Neutrophil (primary cell): Measurements from ENCODE around the gene FBXW8.
A peak's percentile ranks its signal among the peaks of the same experiment; 100 is the strongest.

Source experiments
- H3K27ac ChIP-seq: fragments of 200-600 bp; sonication (generic); 2 replicates; pipeline ENCODE4 v1.5.1; 2016; ENCODE audit warnings: mild to moderate bottlenecking, moderate library complexity
- H3K27me3 ChIP-seq: fragments of 200-600 bp; sonication (generic); 2 replicates; pipeline ENCODE4 v1.6.0; 2016; ENCODE audit warnings: mild to moderate bottlenecking
- H3K36me3 ChIP-seq: fragments of 200-600 bp; sonication (generic); 2 replicates; pipeline ENCODE4 v1.5.1; 2017
- H3K4me1 ChIP-seq, 2 experiments: fragments of 200-600 bp in 1 of 2; sonication (generic) in 1 of 2; 1 replicate in 1 of 2; 2 replicates in 1 of 2; pipeline versions ENCODE4 v1.5.1 to v1.6.1; 2013 to 2016; ENCODE audit warnings: low read depth in 1 of 2, low read length in 1 of 2, mild to moderate bottlenecking in 1 of 2, moderate library complexity in 1 of 2; ENCODE audit not compliant: control insufficient read depth in 1 of 2, insufficient read depth in 1 of 2
- H3K4me3 ChIP-seq, 2 experiments: fragments of 200-600 bp in 1 of 2; sonication (generic) in 1 of 2; 1 replicate in 1 of 2; 2 replicates in 1 of 2; pipeline ENCODE4 v1.5.1; 2013 to 2016; ENCODE audit warnings: low read depth in 1 of 2, low read length in 1 of 2, mild to moderate bottlenecking in 1 of 2, moderate library complexity in 1 of 2
- H3K9me3 ChIP-seq: fragments of 200-600 bp; sonication (generic); 2 replicates; pipeline ENCODE4 v1.5.1; 2016
- CTCF ChIP-seq: fragments of 200-600 bp; sonication (generic); IDR thresholded peaks from 2 replicates; pipeline ENCODE4 v1.5.1; 2016; ENCODE audit warnings: antibody characterized with exemption

The FBXW8 gene

GRCh38 chr12:117060246-117060928 lies 149.6 kb downstream of the FBXW8 start:
- no peak for TF ChIP-seq CTCF
- no peaks in the 10 kb centered on the region for H3K27me3 ChIP-seq
- H3K4me1 ChIP-seq, result peaks cover 84 to 87% of the 10 kb centered on the region in 2 experiments
- H3K9me3 ChIP-seq, result no peaks in the 10 kb centered on the region
- H3K4me3 ChIP-seq, result peak overlapping the region; percentile 5 to 29
- no peaks in the 10 kb centered on the region for H3K36me3 ChIP-seq
- H3K27ac ChIP-seq, result peak overlapping the region; percentile 92

- Histone ChIP-seq H3K4me1 (peaks cover 90 to 92% of the 10 kb centered on the region in 2 experiments), H3K27ac (peak overlapping the region; percentile 92), H3K27me3 (no peaks in the 10 kb centered on the region), H3K4me3 (peak overlapping the region; percentile 5 to 29), H3K36me3 (no peaks in the 10 kb centered on the region), H3K9me3 (no peaks in the 10 kb centered on the region)
- no peak for TF ChIP-seq CTCF
These were observed 150.2 kb downstream of the FBXW8 start for GRCh38 chr12:117060929-117061305.

- peak overlapping the region in 1 of 2 experiments; percentile 29 for H3K4me3 ChIP-seq
- H3K27ac ChIP-seq, result peak overlapping the region; percentile 92
- H3K27me3 ChIP-seq, result no peaks in the 10 kb centered on the region
- no peaks in the 10 kb centered on the region for H3K9me3 ChIP-seq
- TF ChIP-seq CTCF, result no peak
- H3K36me3 ChIP-seq, result no peaks in the 10 kb centered on the region
- peaks cover 95 to 99% of the 10 kb centered on the region in 2 experiments for H3K4me1 ChIP-seq
These were observed 150.9 kb downstream of the FBXW8 start for GRCh38 chr12:117061555-117062079.

- H3K4me3 ChIP-seq, result peak overlapping the region; percentile 43 to 55
These were observed 152.6 kb downstream of the FBXW8 start for GRCh38 chr12:117063162-117063911.

GRCh38 chr12:117064049-117064448 lies 153.3 kb downstream of the FBXW8 start:
- Histone ChIP-seq H3K4me3 (peak overlapping the region; percentile 43 to 55), H3K36me3 (no peaks in the 10 kb centered on the region), H3K27me3 (no peaks in the 10 kb centered on the region), H3K4me1 (peaks cover 99 to 100% of the 10 kb centered on the region in 2 experiments), H3K27ac (peak overlapping the region; percentile 92), H3K9me3 (no peaks in the 10 kb centered on the region)
- no peak for TF ChIP-seq CTCF

More at GRCh38 chr12:117063162-117063911, 152.6 kb downstream of the FBXW8 start:
- H3K36me3 ChIP-seq, result no peaks in the 10 kb centered on the region
- TF ChIP-seq CTCF, result peak; percentile 14
- H3K27me3 ChIP-seq, result no peaks in the 10 kb centered on the region
- no peaks in the 10 kb centered on the region for H3K9me3 ChIP-seq
- peaks cover 97 to 100% of the 10 kb centered on the region in 2 experiments for H3K4me1 ChIP-seq
- peak overlapping the region; percentile 92 for H3K27ac ChIP-seq
